MCF 10A (cell line): Measurements from ENCODE around the gene ST3GAL4. TPM values are rescaled to one million over a fixed set of nuclear protein-coding genes. Genes with fewer than 3 reads are reported as not detected.

Experiments used
- BruUV-seq: library from RNA; stranded (reverse); fragments of 400-500 nt; replicated peaks from 2 replicates; lab custom pipeline; 2021; lab: Mats Ljungman, UMichigan
- CTCF ChIA-PET: fragments of 300-600 bp; sonication (Branson Sonifier 250); formaldehyde crosslinking; extraction: SDS; loops from one replicate; lab custom pipeline; 2021; ENCODE audit warnings: antibody characterized with exemption, inconsistent platforms; lab: Yijun Ruan, JAX
- POLR2A ChIA-PET: fragments of 300-600, 350-650 bp; sonication (Branson Sonifier 250); formaldehyde crosslinking; extraction: SDS; loops from one replicate; lab custom pipeline; 2020; ENCODE audit warnings: antibody characterized with exemption, inconsistent platforms; lab: Yijun Ruan, JAX
- DNase-seq: peaks from one replicate; pipeline ENCODE4 v3.0.0-alpha.2; 2018; ENCODE audit not compliant: unreplicated experiment
- H3K27ac Mint-ChIP-seq: one replicate; pipeline ENCODE4 v1.8.0; 2022; ENCODE audit warnings: mild to moderate bottlenecking, low read depth, mixed read lengths; ENCODE audit not compliant: unreplicated experiment
- H3K27me3 Mint-ChIP-seq: one replicate; pipeline ENCODE4 v1.8.0; 2022; ENCODE audit warnings: mixed read lengths; ENCODE audit not compliant: insufficient read depth, unreplicated experiment
- H3K36me3 Mint-ChIP-seq: one replicate; pipeline ENCODE4 v1.8.0; 2022; ENCODE audit warnings: mild to moderate bottlenecking, moderate library complexity, mixed read lengths; ENCODE audit not compliant: insufficient read depth, unreplicated experiment
- H3K4me1 Mint-ChIP-seq: one replicate; pipeline ENCODE4 v1.8.0; 2022; ENCODE audit warnings: mixed read lengths; ENCODE audit not compliant: insufficient read depth, unreplicated experiment
- H3K4me3 Mint-ChIP-seq: one replicate; pipeline ENCODE4 v1.8.0; 2022; ENCODE audit warnings: mild to moderate bottlenecking, moderate library complexity, mixed read lengths; ENCODE audit not compliant: unreplicated experiment
- H3K9me3 Mint-ChIP-seq: one replicate; pipeline ENCODE4 v1.8.0; 2022; ENCODE audit warnings: mixed read lengths; ENCODE audit not compliant: unreplicated experiment
- intact Hi-C: fragments of 100-400 bp; cut with micrococcal nuclease; formaldehyde crosslinking; loops from 2 replicates; pipeline ENCODE4 v1.14.1; 2022
- total RNA-seq: library from RNA; stranded (reverse); gene quantifications from 2 replicates; pipeline ENCODE4 v1.2.3, GENCODE V29; 2022
- TF ChIP-seq, protein P1 (sequence below): fragments of 200-600 bp; IDR thresholded peaks from one replicate; pipeline ENCODE4 v1.8.0; 2022; ENCODE audit warnings: antibody characterized with exemption, mild to moderate bottlenecking; ENCODE audit not compliant: unreplicated experiment

Gene ST3GAL4
- total RNA-seq, 1 experiment from 2014 or later, result 15.3 TPM

DNA sequence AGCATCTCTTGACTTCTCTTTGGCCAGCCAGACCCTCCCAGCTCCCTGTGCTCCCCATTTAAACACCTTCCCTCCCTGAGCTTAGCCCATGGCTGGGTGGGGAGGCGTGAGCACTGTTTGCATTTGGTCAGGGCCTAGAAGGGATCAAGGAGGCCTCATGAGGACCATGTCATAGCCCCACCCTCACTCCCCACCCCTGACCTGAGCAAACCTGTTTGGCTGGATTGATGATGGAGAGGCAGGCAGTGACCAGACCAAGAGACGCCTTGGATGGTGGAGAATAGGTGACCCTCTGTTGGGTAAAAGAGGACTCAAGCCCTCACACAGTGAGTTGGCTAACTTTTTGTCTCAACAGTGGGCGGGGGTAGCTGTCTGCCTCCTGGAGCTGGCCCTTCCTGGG is 49.9 kb downstream of the ST3GAL4 start:
- TF ChIP-seq, protein P1, sequence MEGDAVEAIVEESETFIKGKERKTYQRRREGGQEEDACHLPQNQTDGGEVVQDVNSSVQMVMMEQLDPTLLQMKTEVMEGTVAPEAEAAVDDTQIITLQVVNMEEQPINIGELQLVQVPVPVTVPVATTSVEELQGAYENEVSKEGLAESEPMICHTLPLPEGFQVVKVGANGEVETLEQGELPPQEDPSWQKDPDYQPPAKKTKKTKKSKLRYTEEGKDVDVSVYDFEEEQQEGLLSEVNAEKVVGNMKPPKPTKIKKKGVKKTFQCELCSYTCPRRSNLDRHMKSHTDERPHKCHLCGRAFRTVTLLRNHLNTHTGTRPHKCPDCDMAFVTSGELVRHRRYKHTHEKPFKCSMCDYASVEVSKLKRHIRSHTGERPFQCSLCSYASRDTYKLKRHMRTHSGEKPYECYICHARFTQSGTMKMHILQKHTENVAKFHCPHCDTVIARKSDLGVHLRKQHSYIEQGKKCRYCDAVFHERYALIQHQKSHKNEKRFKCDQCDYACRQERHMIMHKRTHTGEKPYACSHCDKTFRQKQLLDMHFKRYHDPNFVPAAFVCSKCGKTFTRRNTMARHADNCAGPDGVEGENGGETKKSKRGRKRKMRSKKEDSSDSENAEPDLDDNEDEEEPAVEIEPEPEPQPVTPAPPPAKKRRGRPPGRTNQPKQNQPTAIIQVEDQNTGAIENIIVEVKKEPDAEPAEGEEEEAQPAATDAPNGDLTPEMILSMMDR, result no peak
- no TSS peak for BruUV-seq

DNA sequence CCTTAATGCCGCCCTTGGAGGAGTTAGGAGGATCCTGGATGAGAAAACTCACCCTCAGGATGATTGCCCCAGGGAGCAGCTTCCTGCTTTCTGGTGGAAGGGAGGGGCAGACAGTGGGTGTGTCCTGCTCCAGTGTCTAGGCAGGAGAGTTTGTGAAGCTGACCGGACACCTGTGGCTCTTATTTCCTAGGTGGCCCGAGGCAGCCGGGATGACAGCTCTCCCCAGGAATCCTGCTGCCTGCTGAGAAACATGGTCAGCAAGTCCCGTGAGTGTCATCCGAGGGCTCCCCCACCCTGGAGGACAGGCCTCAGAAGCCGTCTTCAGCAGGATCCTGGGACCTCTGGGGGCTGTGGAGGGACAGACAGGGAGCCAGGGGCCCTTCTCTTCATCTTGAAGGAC is 50.4 kb downstream of the ST3GAL4 start:
- Mint-ChIP-seq H3K4me1 (peaks cover 33% of the 10 kb centered on the region), H3K36me3 (peaks cover 14% of the 10 kb centered on the region), H3K27ac (no peak overlapping the region), H3K9me3 (no peaks in the 10 kb centered on the region), H3K4me3 (no peak overlapping the region), H3K27me3 (no peaks in the 10 kb centered on the region)
- intact Hi-C loops, result no loop called here
- DNase-seq, result peak; percentile 47
- ChIA-PET CTCF (interaction anchor here (0.6 to 2.6 kb wide), 5 partner anchors 12 to 1858 kb away, joined by 3 to 12 read pairs (median 7); no protein-coding TSS in a partner anchor), POLR2A (interaction anchor here (0.5 to 1.6 kb wide), 3 partner anchors 12 to 102 kb away, joined by 3 to 5 read pairs (median 3); partner anchors contain the start of gene DCPS)
- TF ChIP-seq, protein P1, result no peak
- no TSS peak for BruUV-seq

More for the DNA sequence above, 49.9 kb downstream of the ST3GAL4 start:
- Mint-ChIP-seq H3K9me3 (no peaks in the 10 kb centered on the region), H3K4me1 (peaks cover 33% of the 10 kb centered on the region), H3K27ac (no peak overlapping the region), H3K27me3 (no peaks in the 10 kb centered on the region), H3K4me3 (no peak overlapping the region), H3K36me3 (peaks cover 9% of the 10 kb centered on the region)
- POLR2A ChIA-PET, result interaction anchor here (0.6 to 1.6 kb wide), 4 partner anchors 13 to 507 kb away, joined by 3 to 5 read pairs (median 3); no protein-coding TSS in a partner anchor
- CTCF ChIA-PET, result interaction anchor here (0.6 to 2.6 kb wide), 8 partner anchors 11 to 1858 kb away, joined by 3 to 12 read pairs (median 6); no protein-coding TSS in a partner anchor
- no peak for DNase-seq
- intact Hi-C loops, result no loop called here

GRCh38 chr11:126406368-126406767 is 50.9 kb downstream of the ST3GAL4 start:
- no peak overlapping the region for H3K4me3 Mint-ChIP-seq
- TF ChIP-seq, protein P1, result no peak
- intact Hi-C loops, result no loop called here
- no TSS peak for BruUV-seq
- DNase-seq, result no peak
- H3K9me3 Mint-ChIP-seq, result no peaks in the 10 kb centered on the region
- POLR2A ChIA-PET, result interaction anchor here (0.5 to 1.6 kb wide), 3 partner anchors 12 to 102 kb away, joined by 3 to 5 read pairs (median 3); partner anchors contain the start of gene DCPS
- peaks cover 33% of the 10 kb centered on the region for H3K4me1 Mint-ChIP-seq
- peaks cover 15% of the 10 kb centered on the region for H3K36me3 Mint-ChIP-seq
- H3K27ac Mint-ChIP-seq, result no peak overlapping the region
- CTCF ChIA-PET, result interaction anchor here (0.7 to 2.6 kb wide), 6 partner anchors 12 to 96 kb away, joined by 3 to 12 read pairs (median 6); no protein-coding TSS in a partner anchor
- H3K27me3 Mint-ChIP-seq, result no peaks in the 10 kb centered on the region

GRCh38 chr11:126407101-126407521 is 51.6 kb downstream of the ST3GAL4 start:
- ChIA-PET POLR2A (no interaction called here), CTCF (interaction anchor here (0.7 to 2.6 kb wide), 3 partner anchors 20 to 74 kb away, joined by 3 to 7 read pairs (median 3); no protein-coding TSS in a partner anchor)
- Mint-ChIP-seq H3K27ac (no peak overlapping the region), H3K36me3 (peaks cover 15% of the 10 kb centered on the region), H3K9me3 (no peaks in the 10 kb centered on the region), H3K4me1 (peaks cover 28% of the 10 kb centered on the region), H3K4me3 (no peak overlapping the region), H3K27me3 (no peaks in the 10 kb centered on the region)
- TF ChIP-seq, protein P1, result no peak
- DNase-seq, result no peak
- intact Hi-C loops, result no loop called here
- BruUV-seq, result no TSS peak
